Measurements from ENCODE around the gene PILRA. TPM values are rescaled to one million over a fixed set of nuclear protein-coding genes. Genes with fewer than 3 reads are reported as not detected.
"Not testable (repeated sequence)": the region's sequence is repeated elsewhere in the genome, so short reads cannot be mapped to it uniquely, and the experiment has no call there.

The PILRA gene
- total RNA-seq, 4 donors from 2014 or later: 3.3 to 8.8 (median 5.4) TPM

GRCh38 chr7:100358857-100359212, 14.5 kb upstream of the PILRA start:
- H3K4me3 ChIP-seq: no peak overlapping the region
- H3K36me3 ChIP-seq: peaks cover 80 to 100% (median 99%) of the 10 kb centered on the region in 4 donors
- 94% methylated on average over 6 of the region's 8 CpGs for WGBS
- no peak for DNase-seq (ENCODE audit: extremely low spot score)
- H3K27me3 ChIP-seq: no peaks in the 10 kb centered on the region
- no peak overlapping the region for H3K27ac ChIP-seq (replicated peaks in 1 of 4)
- TF ChIP-seq CTCF (IDR thresholded peaks at IDR 0.05): no peak
- TF ChIP-seq POLR2AphosphoS5 (IDR thresholded peaks at IDR 0.05): no peak
- no peak for TF ChIP-seq EP300 (IDR thresholded peaks at IDR 0.05)
- TF ChIP-seq POLR2A (IDR thresholded peaks at IDR 0.05; ENCODE audit: low read depth): no peak
- intact Hi-C loops (cut with DNase I): loop anchor here (5.0 kb wide), 1 partner anchor 48 kb away; no protein-coding TSS in a partner anchor
- no peaks in the 10 kb centered on the region for H3K9me3 ChIP-seq
- no peaks in the 10 kb centered on the region for H3K4me1 ChIP-seq

- no peak for TF ChIP-seq POLR2A (IDR thresholded peaks at IDR 0.05; ENCODE audit: low read depth)
- TF ChIP-seq CTCF (IDR thresholded peaks at IDR 0.05): no peak
- TF ChIP-seq POLR2AphosphoS5 (IDR thresholded peaks at IDR 0.05): no peak
- TF ChIP-seq EP300 (IDR thresholded peaks at IDR 0.05): no peak
- intact Hi-C loops (cut with DNase I): no loop called here
- H3K4me1 ChIP-seq: no peaks in the 10 kb centered on the region
- DNase-seq (ENCODE audit: extremely low spot score): no peak
- 79% methylated on average over 3 of the region's 3 CpGs for WGBS
- H3K9me3 ChIP-seq: no peaks in the 10 kb centered on the region
- H3K36me3 ChIP-seq: peaks cover 66 to 94% (median 88%) of the 10 kb centered on the region in 4 donors
- no peak overlapping the region for H3K27ac ChIP-seq (replicated peaks in 1 of 4)
- H3K27me3 ChIP-seq: no peaks in the 10 kb centered on the region
- H3K4me3 ChIP-seq: no peak overlapping the region
These were observed 13.0 kb upstream of the PILRA start for GRCh38 chr7:100360135-100360854.

GRCh38 chr7:100363098-100363497, 10.2 kb upstream of the PILRA start:
- H3K4me1 ChIP-seq: no peaks in the 10 kb centered on the region
- peaks cover 45 to 85% (median 67%) of the 10 kb centered on the region in 4 donors for H3K36me3 ChIP-seq
- no peak overlapping the region for H3K27ac ChIP-seq (replicated peaks in 1 of 4)
- TF ChIP-seq POLR2A (IDR thresholded peaks at IDR 0.05; ENCODE audit: low read depth) (no peak), CTCF (IDR thresholded peaks at IDR 0.05) (no peak), EP300 (IDR thresholded peaks at IDR 0.05) (no peak), POLR2AphosphoS5 (IDR thresholded peaks at IDR 0.05) (no peak)
- H3K27me3 ChIP-seq: no peaks in the 10 kb centered on the region
- no peaks in the 10 kb centered on the region for H3K9me3 ChIP-seq
- intact Hi-C loops (cut with DNase I): no loop called here
- no peak overlapping the region for H3K4me3 ChIP-seq
- DNase-seq (ENCODE audit: extremely low spot score): no peak

GRCh38 chr7:100363797-100364196, 9.5 kb upstream of the PILRA start:
- intact Hi-C loops (cut with DNase I); H3K4me1 ChIP-seq; H3K9me3 ChIP-seq; H3K27me3 ChIP-seq; H3K4me3 ChIP-seq; H3K27ac ChIP-seq (replicated peaks in 1 of 4); DNase-seq (ENCODE audit: extremely low spot score): not testable (repeated sequence)
- peaks cover 38 to 81% (median 63%) of the 10 kb centered on the region in 4 donors for H3K36me3 ChIP-seq
- WGBS: 94% methylated on average over 7 of the region's 7 CpGs

- no peak overlapping the region for H3K4me3 ChIP-seq
- H3K27me3 ChIP-seq: no peaks in the 10 kb centered on the region
- WGBS: 85% methylated on average over 6 of the region's 6 CpGs
- TF ChIP-seq EP300 (IDR thresholded peaks at IDR 0.05) (no peak), POLR2A (IDR thresholded peaks at IDR 0.05; ENCODE audit: low read depth) (no peak), CTCF (IDR thresholded peaks at IDR 0.05) (no peak), POLR2AphosphoS5 (IDR thresholded peaks at IDR 0.05) (no peak)
- no peak for DNase-seq (ENCODE audit: extremely low spot score)
- intact Hi-C loops (cut with DNase I): no loop called here
- H3K36me3 ChIP-seq: peaks cover 31 to 74% (median 59%) of the 10 kb centered on the region in 4 donors
- no peaks in the 10 kb centered on the region for H3K9me3 ChIP-seq
- no peaks in the 10 kb centered on the region for H3K4me1 ChIP-seq
- H3K27ac ChIP-seq (replicated peaks in 1 of 4): no peak overlapping the region
These were observed 8.8 kb upstream of the PILRA start for GRCh38 chr7:100364480-100364879.

- DNase-seq (ENCODE audit: extremely low spot score); H3K4me1 ChIP-seq; H3K4me3 ChIP-seq; H3K27me3 ChIP-seq; H3K9me3 ChIP-seq; intact Hi-C loops (cut with DNase I); H3K27ac ChIP-seq (replicated peaks in 1 of 4): not testable (repeated sequence)
- H3K36me3 ChIP-seq: peaks cover 16 to 59% (median 44%) of the 10 kb centered on the region in 4 donors
- WGBS: 96% methylated on average over 7 of the region's 7 CpGs
These were observed 7.3 kb upstream of the PILRA start for GRCh38 chr7:100365998-100366367.

All from esophagus muscularis mucosa (tissue), 4 donors.